OCI-LY7 (cell line): ENCODE results near the gene NEAT1.

Experiments
- CTCF ChIP-seq: fragments of 200-600 bp; sonication (generic); conservative IDR thresholded peaks from 2 replicates; pipeline ENCODE4 v1.5.1; 2014; ENCODE audit warnings: mild to moderate bottlenecking, antibody characterized with exemption, low read length, moderate library complexity, mixed read lengths
- EZH2phosphoT487 ChIP-seq: fragments of 200-600 bp; sonication (generic); IDR thresholded peaks from 2 replicates; pipeline ENCODE4 v1.6.1; 2018; ENCODE audit warnings: low read depth, borderline replicate concordance, mild to moderate bottlenecking, mixed run types, antibody characterized with exemption, low read length, moderate library complexity, mixed read lengths

GRCh38 chr11:65459552-65459951, 37.0 kb downstream of the NEAT1 start:
- TF ChIP-seq CTCF = no peak
- TF ChIP-seq EZH2phosphoT487 = no peak
